PC-3 (cell line): ENCODE data around the gene CLDN15. TPM values are rescaled to one million over a fixed set of nuclear protein-coding genes. Genes with fewer than 3 reads are reported as not detected.

Experiments used
- ATAC-seq: fragments of 200-7000 bp; cut with Tn5 transposase; 2 replicates; pipeline ENCODE4 v1.9.1; 2020; ENCODE audit warnings: mild to moderate bottlenecking, moderate library complexity
- BruUV-seq: library from RNA; stranded (reverse); fragments of 400-500 nt; replicated peaks from 2 replicates; lab custom pipeline; 2021; lab: Mats Ljungman, UMichigan
- CTCF ChIA-PET: fragments of 300-600 bp; sonication (Branson Sonifier 250); formaldehyde crosslinking; loops from one replicate; lab custom pipeline; 2022; ENCODE audit warnings: antibody characterized with exemption; lab: Charles Lee
- POLR2A ChIA-PET: fragments of 300-600 bp; sonication (Branson Sonifier 250); formaldehyde crosslinking; loops from one replicate; lab custom pipeline; 2022; ENCODE audit warnings: antibody characterized with exemption; ENCODE audit not compliant: unreplicated experiment; lab: Charles Lee
- DNase-seq: peaks from one replicate; pipeline ENCODE4 v3.0.0-alpha.2; 2015
- H2AFZ ChIP-seq: fragments of 300-600 bp; sonication (generic); 2 replicates; pipeline ENCODE4 v1.6.0; 2016; ENCODE audit warnings: antibody characterized with exemption, low read length
- H3F3A ChIP-seq: fragments of 300-600 bp; sonication (generic); one replicate; pipeline ENCODE4 v1.6.0; 2017; ENCODE audit warnings: antibody characterized with exemption, low read length, control low read depth, mild to moderate bottlenecking; ENCODE audit not compliant: unreplicated experiment
- H3K27ac ChIP-seq: fragments of 300-600 bp; sonication (generic); 2 replicates; pipeline ENCODE4 v1.5.1; 2016; ENCODE audit warnings: mild to moderate bottlenecking, low read length
- H3K27me3 ChIP-seq: fragments of 300-600 bp; sonication (generic); 2 replicates; pipeline ENCODE4 v1.6.1; 2016; ENCODE audit warnings: low read length, mixed read lengths
- H3K36me3 ChIP-seq: fragments of 300-600 bp; sonication (generic); 2 replicates; pipeline ENCODE4 v1.6.1; 2016; ENCODE audit warnings: low read depth, mixed run types, low read length, mixed read lengths
- H3K4me1 ChIP-seq: fragments of 300-600 bp; sonication (generic); 2 replicates; pipeline ENCODE4 v1.5.1; 2016; ENCODE audit warnings: low read length; ENCODE audit not compliant: insufficient read depth
- H3K4me2 ChIP-seq: fragments of 300-600 bp; sonication (generic); 2 replicates; pipeline ENCODE4 v1.6.0; 2016; ENCODE audit warnings: low read length
- H3K4me3 ChIP-seq: fragments of 300-600 bp; sonication (generic); 2 replicates; pipeline ENCODE4 v1.5.1; 2016; ENCODE audit warnings: mild to moderate bottlenecking, low read length, mixed read lengths
- H3K79me2 ChIP-seq: fragments of 300-600 bp; sonication (generic); 2 replicates; pipeline ENCODE4 v1.6.1; 2017; ENCODE audit warnings: low read length, mixed read lengths
- H3K9ac ChIP-seq: fragments of 300-600 bp; sonication (generic); 2 replicates; pipeline ENCODE4 v1.6.0; 2016; ENCODE audit warnings: mild to moderate bottlenecking, low read length
- H3K9me2 ChIP-seq: fragments of 300-600 bp; sonication (generic); replicated peaks from 2 replicates; pipeline ENCODE4 v1.6.1; 2016; ENCODE audit warnings: mixed run types, low read length, mixed read lengths
- H3K9me3 ChIP-seq: fragments of 300-600 bp; sonication (generic); 2 replicates; pipeline ENCODE4 v1.6.1; 2016; ENCODE audit warnings: low read length, mixed read lengths
- H4K20me1 ChIP-seq: fragments of 300-600 bp; sonication (generic); 2 replicates; pipeline ENCODE4 v1.6.1; 2016; ENCODE audit warnings: low read length, mixed read lengths
- CTCF ChIP-seq: fragments of 300-600 bp; sonication (generic); conservative IDR thresholded peaks from 2 replicates; pipeline ENCODE4 v1.5.1; 2017; ENCODE audit warnings: antibody characterized with exemption, low read depth, mild to moderate bottlenecking, low read length
- EZH2 ChIP-seq: fragments of 300-600 bp; sonication (generic); IDR thresholded peaks from one replicate; pipeline ENCODE4 v1.6.1; 2017; ENCODE audit warnings: antibody characterized with exemption, mild to moderate bottlenecking, low read length; ENCODE audit not compliant: unreplicated experiment
- EZH2phosphoT487 ChIP-seq: fragments of 300-600 bp; sonication (generic); IDR thresholded peaks from 2 replicates; pipeline ENCODE4 v1.6.1; 2018; ENCODE audit warnings: mild to moderate bottlenecking, antibody characterized with exemption, low read length, borderline replicate concordance
- intact Hi-C: fragments of 100-400 bp; cut with micrococcal nuclease; formaldehyde crosslinking; loops from 2 replicates; pipeline ENCODE4 v1.9.0; 2023
- total RNA-seq: library from RNA; depleted of rRNA; stranded (reverse); fragments of >200 nt; gene quantifications from 2 replicates; pipeline ENCODE4 v1.2.3, GENCODE V29; 2014

The CLDN15 gene
- total RNA-seq, 1 experiment from 2014 or later: 6.7 TPM

DNA sequence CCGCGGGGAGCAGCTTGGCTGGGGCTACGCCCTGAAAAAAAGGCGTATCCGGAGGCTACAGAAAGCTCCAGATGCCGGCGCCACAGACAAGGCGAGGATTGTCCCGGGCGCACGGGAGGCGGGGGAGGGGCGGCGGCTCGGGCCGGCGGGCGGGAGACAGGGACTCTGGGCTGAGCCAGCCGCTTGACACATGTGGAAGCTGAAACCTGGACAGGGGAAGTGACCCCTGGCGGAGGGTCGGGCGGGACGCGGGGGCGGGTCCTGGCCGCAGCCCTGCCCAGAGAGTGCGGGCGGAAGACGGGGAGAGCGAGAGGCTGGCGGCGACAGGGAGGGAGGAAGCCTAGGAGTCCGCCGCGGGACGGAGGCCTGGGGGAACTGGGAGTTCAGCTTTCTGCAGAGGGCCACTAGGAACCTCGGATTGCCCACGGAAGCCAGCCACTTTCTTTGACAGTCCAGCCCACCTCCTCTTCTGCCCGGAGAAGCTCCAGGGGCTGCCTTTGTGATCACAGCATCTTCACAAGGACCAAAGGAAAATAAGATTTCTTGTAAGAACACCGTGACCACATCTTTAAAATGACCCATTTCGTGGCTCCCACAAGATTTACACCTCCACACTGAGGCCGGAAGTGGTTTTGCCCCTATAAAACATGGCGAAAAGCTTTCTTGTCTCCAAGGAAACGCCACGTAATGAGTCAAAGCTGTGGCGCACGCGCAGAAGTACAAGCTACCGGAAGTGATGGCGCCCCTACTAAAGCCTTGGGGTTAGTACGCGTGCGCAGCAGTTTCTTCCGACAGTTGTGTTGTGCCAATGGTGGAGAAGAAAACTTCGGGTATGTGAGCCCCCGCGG, 20.0 kb downstream of the CLDN15 start, which contains the start of the genes PLOD3 and ZNHIT1:
PLOD3 (minus strand) TSS at position 194 of the 848 bp plus-strand sequence. CDS start 307 bp downstream, outside the sequence.
ZNHIT1 (plus strand) TSS at position 778 of the 848 bp plus-strand sequence; CDS start at position 809, 31 bp downstream.
- Histone ChIP-seq H4K20me1 (no peaks in the 10 kb centered on the region), H3K4me3 (peak within 1 kb of the TSS; percentile 80), H3K4me1 (peaks cover 11% of the 10 kb centered on the region), H3K9ac (peak within 1 kb of the TSS; percentile 80), H3K9me3 (no peaks in the 10 kb centered on the region), H3K79me2 (peaks cover 56% of the 10 kb centered on the region), H3K9me2 (no peaks in the 10 kb centered on the region), H3F3A (no peaks in the 10 kb centered on the region), H3K27ac (peak within 1 kb of the TSS; percentile 83), H3K36me3 (no peaks in the 10 kb centered on the region; the same call in 1 of the 2 replicates), H3K27me3 (no peaks in the 10 kb centered on the region), H2AFZ (peak within 1 kb of the TSS; percentile 81), H3K4me2 (peak within 1 kb of the TSS; percentile 98)
- intact Hi-C loops: loop anchor here (1.0 kb wide), 1 partner anchor 27 kb away; no protein-coding TSS in a partner anchor
- POLR2A ChIA-PET: interaction anchor here (0.5 to 1.4 kb wide), 11 partner anchors 24 to 1090 kb away, joined by 3 to 25 read pairs (median 3); partner anchors contain the start of genes FIS1, MOSPD3 and UFSP1
- CTCF ChIA-PET: interaction anchor here (0.7 to 2.0 kb wide), 6 partner anchors 25 to 435 kb away, joined by 3 to 11 read pairs (median 6); no protein-coding TSS in a partner anchor
- no TSS peak for BruUV-seq
- TF ChIP-seq EZH2phosphoT487: no peak
- no peak for TF ChIP-seq CTCF
- no peak for TF ChIP-seq EZH2
- ATAC-seq (peak; percentile 85), DNase-seq (peak; percentile 98)

GRCh38 chr7:101216860-101217387, 20.7 kb downstream of the CLDN15 start:
- Histone ChIP-seq H3K4me3 (peak overlapping the region; percentile 80), H3K79me2 (peaks cover 56% of the 10 kb centered on the region), H3K4me2 (peak overlapping the region; percentile 98), H3K27me3 (no peaks in the 10 kb centered on the region), H2AFZ (peak overlapping the region; percentile 81), H3K9me3 (no peaks in the 10 kb centered on the region), H3K9ac (peak overlapping the region; percentile 80), H3K27ac (peak overlapping the region; percentile 83), H3K36me3 (no peaks in the 10 kb centered on the region; the same call in 1 of the 2 replicates), H3K9me2 (no peaks in the 10 kb centered on the region), H3F3A (no peaks in the 10 kb centered on the region), H3K4me1 (peaks cover 11% of the 10 kb centered on the region), H4K20me1 (no peaks in the 10 kb centered on the region)
- CTCF ChIA-PET: interaction anchor here (0.9 to 2.0 kb wide), 4 partner anchors 24 to 66 kb away, joined by 3 to 11 read pairs (median 6); no protein-coding TSS in a partner anchor
- BruUV-seq: no TSS peak
- no peak for DNase-seq
- intact Hi-C loops: no loop called here
- no peak for TF ChIP-seq EZH2
- TF ChIP-seq EZH2phosphoT487: no peak
- no peak; the same call in 1 of the 2 replicates for TF ChIP-seq CTCF
- POLR2A ChIA-PET: interaction anchor here (0.6 to 1.4 kb wide), 5 partner anchors 27 to 633 kb away, joined by 3 to 7 read pairs (median 6); partner anchors contain the start of gene FIS1
- ATAC-seq: peak; percentile 18
